DMS79 treated with DMSO at 0.1 percent for 48 hours (cell line): Measurements from ENCODE around the gene ISM2.

Experiments
- DNase-seq: peaks from one replicate; lab custom pipeline; 2025; lab: John Stamatoyannopoulos, UW

The ISM2 gene

DNA sequence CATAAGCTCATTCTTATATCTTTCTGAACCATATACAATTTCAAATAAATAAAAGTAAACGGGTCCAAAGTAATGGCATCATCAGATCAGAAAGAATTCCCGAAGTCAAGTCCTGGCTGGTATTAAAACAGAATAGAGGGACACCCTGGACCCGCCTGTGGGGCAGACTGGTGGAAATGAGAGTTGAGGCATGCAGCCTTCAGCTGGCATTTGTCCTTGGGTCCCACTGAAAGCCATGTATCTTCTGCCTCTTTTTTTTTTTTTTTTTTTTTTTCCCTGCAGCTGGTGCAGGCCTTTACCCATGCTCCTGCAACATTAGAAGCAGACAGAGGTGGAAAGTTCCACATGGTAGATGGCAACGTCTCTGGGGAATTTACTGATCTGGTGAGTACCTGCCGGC, 30.8 kb downstream of the ISM2 start:
- no peak for DNase-seq

- DNase-seq, result peak; percentile 34
Observed at GRCh38 chr14:77459072-77459723, 39.4 kb downstream of the ISM2 start.

DNA sequence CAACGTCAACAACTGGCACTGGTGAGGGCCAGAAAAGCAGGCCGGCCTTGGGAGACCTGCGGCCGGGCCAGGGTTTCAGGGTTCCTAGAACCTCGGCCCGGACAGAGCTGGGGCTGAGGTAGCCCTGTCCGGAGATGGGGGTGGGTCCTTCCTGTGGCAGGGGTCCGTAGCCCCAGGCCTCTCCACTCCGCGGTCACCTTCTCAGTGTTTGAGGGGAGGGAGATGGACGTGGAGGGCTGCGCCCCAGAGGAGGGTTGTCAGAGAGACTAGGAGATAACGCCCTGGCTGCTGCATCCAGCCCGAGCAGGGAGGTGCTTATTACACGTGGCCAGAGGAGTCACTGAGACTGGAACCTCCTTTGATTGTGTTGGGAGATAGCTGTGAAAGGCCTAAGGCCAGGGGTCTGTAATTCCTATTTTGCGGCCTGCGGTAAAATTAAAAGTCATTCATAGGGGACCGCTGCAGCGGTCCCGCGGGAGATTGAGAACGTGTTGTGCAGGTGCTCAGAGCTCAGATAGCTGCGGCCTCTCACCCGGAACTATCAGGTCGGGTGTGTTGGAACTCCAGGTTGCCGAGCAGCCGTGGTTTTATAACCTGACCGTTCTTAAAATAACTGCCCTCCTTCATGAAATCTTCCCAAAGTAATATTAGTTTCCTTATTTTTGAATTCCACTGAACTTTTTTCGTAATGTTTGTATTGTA, 40.2 kb downstream of the ISM2 start:
- peak; percentile 43 for DNase-seq

DNA sequence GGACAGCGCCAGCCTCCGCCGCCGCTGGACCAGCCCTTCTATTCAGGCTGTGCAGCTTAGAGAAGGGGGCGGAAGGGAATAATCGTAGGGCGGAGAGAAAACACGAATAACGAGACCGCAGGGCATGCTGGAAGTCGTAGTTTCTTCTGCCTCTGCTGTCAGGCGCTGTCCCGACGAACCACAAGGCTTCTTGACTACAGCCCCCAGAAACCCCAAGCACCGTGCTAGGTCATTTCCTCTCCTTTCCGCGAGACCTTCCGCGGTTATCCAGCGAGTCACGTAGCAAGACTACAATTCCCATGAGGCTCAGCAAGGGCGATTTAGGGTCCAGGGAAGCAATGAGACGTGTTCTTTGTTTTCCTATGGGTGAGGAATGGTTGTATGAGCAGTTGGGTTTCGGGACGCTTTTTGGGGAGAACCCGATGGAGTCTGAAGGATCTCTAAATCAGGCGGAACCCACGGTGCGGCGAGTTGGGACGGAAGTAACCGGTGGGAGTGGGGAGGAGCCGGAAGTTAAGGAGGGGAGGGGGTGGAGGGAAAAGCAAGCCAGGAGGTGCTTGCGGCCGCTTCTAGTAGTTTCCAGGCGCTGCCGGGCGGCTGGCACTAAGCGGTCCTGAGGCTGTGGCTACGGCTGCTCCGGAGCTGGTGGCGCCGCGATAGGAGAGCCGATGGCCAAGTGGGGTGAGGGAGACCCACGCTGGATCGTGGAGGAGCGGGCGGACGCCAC, 40.9 kb downstream of the ISM2 start, which contains the start of the genes AHSA1 and VIPAS39:
Gene AHSA1 (plus strand): TSS at position 572 of the 727 bp plus-strand sequence. CDS start 97 bp downstream, at position 669.
Gene VIPAS39 (minus strand): TSS at position 80 of the 727 bp plus-strand sequence. CDS start 3,499 bp downstream, outside the sequence.
- peak; percentile 100 for DNase-seq

DNA sequence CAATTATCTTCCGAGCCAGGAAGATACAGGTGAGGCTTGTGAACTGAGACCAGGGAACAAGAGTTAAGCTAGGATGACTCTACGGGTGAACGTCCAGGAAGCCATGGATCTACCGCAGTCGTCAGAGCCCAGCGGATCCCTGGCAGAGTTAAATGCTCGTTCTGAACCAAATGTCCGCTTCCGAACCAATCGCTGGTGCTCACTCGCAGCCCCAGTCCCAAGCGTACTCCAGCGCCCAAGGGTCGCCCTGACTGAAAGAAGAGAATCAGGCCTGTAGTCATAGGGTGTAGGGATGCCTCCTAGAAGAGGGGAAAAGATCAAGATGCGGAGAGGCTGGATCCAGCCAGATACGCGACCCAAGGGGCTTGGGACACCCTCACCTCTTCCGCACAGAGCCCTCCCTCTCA, 41.5 kb downstream of the ISM2 start:
- DNase-seq, result no peak

DNA sequence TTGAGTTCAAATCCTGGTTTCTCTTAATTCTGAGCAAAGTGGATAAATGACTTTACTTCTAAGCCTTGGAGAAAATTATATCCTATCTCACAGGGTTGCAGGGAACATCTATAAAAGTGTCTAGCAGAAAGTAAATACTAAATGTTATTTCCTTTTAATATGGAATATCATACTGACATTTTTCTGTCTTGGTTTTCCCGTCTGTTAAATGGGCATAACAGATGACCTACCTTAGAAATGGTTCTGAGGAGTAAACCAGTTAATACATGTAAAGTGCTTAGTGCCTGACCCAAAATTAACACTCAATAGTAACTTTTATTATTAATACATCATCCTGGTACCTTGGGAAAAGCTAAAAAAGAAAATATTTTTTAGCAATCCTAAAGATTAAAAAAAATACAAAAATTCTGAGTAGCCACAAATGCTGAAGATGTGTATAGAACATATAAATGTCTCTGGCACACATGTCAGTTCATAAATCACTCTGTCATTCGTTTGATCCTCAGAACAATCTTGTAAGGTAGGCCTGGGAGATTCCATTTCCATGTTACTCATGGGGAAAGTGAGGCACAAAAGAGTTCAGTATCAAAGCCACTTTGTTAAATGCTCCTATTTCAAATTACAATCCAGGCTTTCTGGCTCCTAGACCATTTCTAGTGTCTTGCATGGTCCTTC, 42.5 kb downstream of the ISM2 start:
- no peak for DNase-seq

- DNase-seq, result no peak
Observed at GRCh38 chr14:77442196-77442595, 56.4 kb downstream of the ISM2 start.

DNA sequence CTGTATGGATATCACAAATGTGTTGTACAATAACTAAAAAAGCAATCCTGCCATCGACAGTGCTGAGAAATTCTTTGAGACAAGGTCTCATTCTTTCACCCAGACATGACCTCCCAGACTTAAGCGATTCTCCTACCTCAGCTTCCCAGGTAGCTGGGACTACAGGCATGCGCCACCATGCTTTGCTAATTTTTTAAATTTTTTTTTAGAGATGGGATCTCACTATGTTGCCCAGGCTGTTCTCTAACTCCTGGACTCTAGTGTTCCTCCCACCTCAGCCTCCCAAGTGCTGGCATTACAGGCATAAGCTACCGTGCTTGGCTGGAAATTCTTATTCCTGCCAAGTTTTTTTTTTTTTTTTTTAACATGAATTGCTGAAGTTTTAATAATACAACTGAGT, 58.8 kb downstream of the ISM2 start:
- DNase-seq, result no peak

GRCh38 chr14:77438596-77438995, 60.0 kb downstream of the ISM2 start:
- no peak for DNase-seq

GRCh38 chr14:77436042-77436441, 62.6 kb downstream of the ISM2 start:
- no peak for DNase-seq

- DNase-seq, result no peak
Observed at GRCh38 chr14:77426396-77426795, 72.2 kb downstream of the ISM2 start.

DNA sequence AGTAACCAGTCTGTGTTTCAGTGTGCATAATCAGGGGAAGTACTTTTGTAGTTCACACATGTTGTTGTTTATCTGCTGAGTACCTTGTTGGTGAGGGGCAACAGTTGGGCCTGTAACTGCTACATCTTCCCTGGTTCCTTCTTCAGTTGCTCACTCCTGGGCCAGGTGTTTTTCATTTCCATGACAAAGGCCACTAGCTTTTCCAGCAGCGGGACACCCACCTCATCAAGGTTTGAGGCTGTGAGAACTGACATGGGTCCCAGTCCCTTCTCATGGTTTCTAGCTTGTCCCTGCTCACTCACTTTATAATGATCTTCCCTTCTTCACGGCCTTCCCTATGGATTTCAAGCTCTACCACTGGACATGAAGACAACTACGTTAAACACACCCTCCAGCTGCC, 73.8 kb downstream of the ISM2 start:
- no peak for DNase-seq
